Measurements from ENCODE around the gene PARD3B. TPM values are rescaled to one million over a fixed set of nuclear protein-coding genes. Genes with fewer than 3 reads are reported as not detected.

Gene PARD3B
- total RNA-seq, 1 experiment from 2014 or later: 6.4 TPM

- TF ChIP-seq, protein P1, sequence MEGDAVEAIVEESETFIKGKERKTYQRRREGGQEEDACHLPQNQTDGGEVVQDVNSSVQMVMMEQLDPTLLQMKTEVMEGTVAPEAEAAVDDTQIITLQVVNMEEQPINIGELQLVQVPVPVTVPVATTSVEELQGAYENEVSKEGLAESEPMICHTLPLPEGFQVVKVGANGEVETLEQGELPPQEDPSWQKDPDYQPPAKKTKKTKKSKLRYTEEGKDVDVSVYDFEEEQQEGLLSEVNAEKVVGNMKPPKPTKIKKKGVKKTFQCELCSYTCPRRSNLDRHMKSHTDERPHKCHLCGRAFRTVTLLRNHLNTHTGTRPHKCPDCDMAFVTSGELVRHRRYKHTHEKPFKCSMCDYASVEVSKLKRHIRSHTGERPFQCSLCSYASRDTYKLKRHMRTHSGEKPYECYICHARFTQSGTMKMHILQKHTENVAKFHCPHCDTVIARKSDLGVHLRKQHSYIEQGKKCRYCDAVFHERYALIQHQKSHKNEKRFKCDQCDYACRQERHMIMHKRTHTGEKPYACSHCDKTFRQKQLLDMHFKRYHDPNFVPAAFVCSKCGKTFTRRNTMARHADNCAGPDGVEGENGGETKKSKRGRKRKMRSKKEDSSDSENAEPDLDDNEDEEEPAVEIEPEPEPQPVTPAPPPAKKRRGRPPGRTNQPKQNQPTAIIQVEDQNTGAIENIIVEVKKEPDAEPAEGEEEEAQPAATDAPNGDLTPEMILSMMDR (conservative IDR thresholded peaks at IDR 0.05): no peak
- H3K4me3 Mint-ChIP-seq: no peak overlapping the region
These were observed 583.5 kb downstream of the PARD3B start for GRCh38 chr2:205128726-205129125.

More at GRCh38 chr2:205128726-205129125, 583.5 kb downstream of the PARD3B start:
- H3K9me3 Mint-ChIP-seq: no peaks in the 10 kb centered on the region
- no peaks in the 10 kb centered on the region for H3K36me3 Mint-ChIP-seq (ENCODE audit: insufficient read depth in 1 of 3, low read depth in 3 of 3)
- H3K9ac ChIP-seq (ENCODE audit: extremely low read depth, insufficient read length, low read length): no peak overlapping the region
- no peaks in the 10 kb centered on the region for H3K27me3 Mint-ChIP-seq (ENCODE audit: low read depth)
- no peak overlapping the region for H3K23ac ChIP-seq (ENCODE audit: insufficient read length, low read depth, low read length)
- no peaks in the 10 kb centered on the region for H3K79me2 ChIP-seq (ENCODE audit: insufficient read depth, low read length)
- H2AK5ac ChIP-seq (ENCODE audit: insufficient read length, low read length): no peak overlapping the region
- H3T11ph ChIP-seq (ENCODE audit: low read length): no peak overlapping the region
- no peak overlapping the region for H4K8ac ChIP-seq (replicated peaks; ENCODE audit: insufficient read length, low read depth, low read length)
- H4K5ac ChIP-seq (ENCODE audit: insufficient read length, low read depth, low read length): no peak overlapping the region
- H3K4ac ChIP-seq (ENCODE audit: low read depth, low read length): no peak overlapping the region
- H2AFZ ChIP-seq (ENCODE audit: low read length): no peak overlapping the region
- no peak overlapping the region for H4K91ac ChIP-seq (ENCODE audit: insufficient read length, low read depth, low read length)
- H2BK120ac ChIP-seq (ENCODE audit: low read depth, low read length, poor library complexity, severe bottlenecking): no peak overlapping the region
- peaks cover 13 to 15% of the 10 kb centered on the region in 2 experiments for H3K4me1 Mint-ChIP-seq
- H2BK5ac ChIP-seq (ENCODE audit: insufficient read length, low read length): no peak overlapping the region
- 0 out of 2 replicates have a peak, but pooled peaks cover 2% of the 10 kb centered on the region for H3K4me1 ChIP-seq (ENCODE audit: insufficient read depth, low read length)
- no peak overlapping the region for H3K4me2 ChIP-seq (ENCODE audit: insufficient read depth, insufficient read length, low read length)
- no peak overlapping the region for H3K14ac ChIP-seq (ENCODE audit: insufficient read depth, low read length)
- no peak overlapping the region for H3K18ac ChIP-seq (ENCODE audit: insufficient read length, low read depth, low read length)
- H3K9me3 ChIP-seq (ENCODE audit: control insufficient read depth, low read depth, low read length): no peaks in the 10 kb centered on the region
- H4K20me1 ChIP-seq (ENCODE audit: control insufficient read depth, insufficient read depth, insufficient read length): no peaks in the 10 kb centered on the region
- H3K79me1 ChIP-seq (ENCODE audit: insufficient read depth, low read depth, low read length, poor library complexity, severe bottlenecking): no peaks in the 10 kb centered on the region
- H2BK12ac ChIP-seq (ENCODE audit: insufficient read length, low read depth, low read length): no peak overlapping the region
- no peak overlapping the region for H2BK20ac ChIP-seq (ENCODE audit: low read depth, low read length, poor library complexity, severe bottlenecking)
- H2BK15ac ChIP-seq (ENCODE audit: low read depth, low read length): no peak overlapping the region
- no peak overlapping the region for H3K27ac Mint-ChIP-seq
- no peak overlapping the region for H3K27ac ChIP-seq (ENCODE audit: insufficient read length, low read depth, low read length)
- H3K27me3 ChIP-seq (ENCODE audit: insufficient read depth, low read length): no peaks in the 10 kb centered on the region
- no peak for DNase-seq
- no peaks in the 10 kb centered on the region for H3K23me2 ChIP-seq (ENCODE audit: insufficient read length, low read depth, low read length, poor library complexity, severe bottlenecking)
- no peak overlapping the region for H3K56ac ChIP-seq (ENCODE audit: insufficient read length, low read depth, low read length)

Data from H9 (cell line).